AG09319 (cell line): ENCODE measurements around the gene TMUB1.

Experiments
- DNase-seq: peaks from one replicate; pipeline ENCODE4 v3.0.0-alpha.2; 2010; ENCODE audit warnings: low read depth; ENCODE audit errors: extremely low read depth
- TF ChIP-seq, protein P1 (sequence below): IDR thresholded peaks from 2 replicates; pipeline ENCODE4 v1.5.1; 2011; ENCODE audit warnings: low read depth, mild to moderate bottlenecking, inconsistent platforms, low read length, moderate library complexity

The TMUB1 gene

GRCh38 chr7:151115121-151115835 lies 32.0 kb upstream of the TMUB1 start:
- DNase-seq, result no peak
- TF ChIP-seq, protein P1, sequence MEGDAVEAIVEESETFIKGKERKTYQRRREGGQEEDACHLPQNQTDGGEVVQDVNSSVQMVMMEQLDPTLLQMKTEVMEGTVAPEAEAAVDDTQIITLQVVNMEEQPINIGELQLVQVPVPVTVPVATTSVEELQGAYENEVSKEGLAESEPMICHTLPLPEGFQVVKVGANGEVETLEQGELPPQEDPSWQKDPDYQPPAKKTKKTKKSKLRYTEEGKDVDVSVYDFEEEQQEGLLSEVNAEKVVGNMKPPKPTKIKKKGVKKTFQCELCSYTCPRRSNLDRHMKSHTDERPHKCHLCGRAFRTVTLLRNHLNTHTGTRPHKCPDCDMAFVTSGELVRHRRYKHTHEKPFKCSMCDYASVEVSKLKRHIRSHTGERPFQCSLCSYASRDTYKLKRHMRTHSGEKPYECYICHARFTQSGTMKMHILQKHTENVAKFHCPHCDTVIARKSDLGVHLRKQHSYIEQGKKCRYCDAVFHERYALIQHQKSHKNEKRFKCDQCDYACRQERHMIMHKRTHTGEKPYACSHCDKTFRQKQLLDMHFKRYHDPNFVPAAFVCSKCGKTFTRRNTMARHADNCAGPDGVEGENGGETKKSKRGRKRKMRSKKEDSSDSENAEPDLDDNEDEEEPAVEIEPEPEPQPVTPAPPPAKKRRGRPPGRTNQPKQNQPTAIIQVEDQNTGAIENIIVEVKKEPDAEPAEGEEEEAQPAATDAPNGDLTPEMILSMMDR, result no peak

GRCh38 chr7:151114151-151115090 lies 31.1 kb upstream of the TMUB1 start:
- no peak for DNase-seq
- TF ChIP-seq, protein P1, result no peak

DNA sequence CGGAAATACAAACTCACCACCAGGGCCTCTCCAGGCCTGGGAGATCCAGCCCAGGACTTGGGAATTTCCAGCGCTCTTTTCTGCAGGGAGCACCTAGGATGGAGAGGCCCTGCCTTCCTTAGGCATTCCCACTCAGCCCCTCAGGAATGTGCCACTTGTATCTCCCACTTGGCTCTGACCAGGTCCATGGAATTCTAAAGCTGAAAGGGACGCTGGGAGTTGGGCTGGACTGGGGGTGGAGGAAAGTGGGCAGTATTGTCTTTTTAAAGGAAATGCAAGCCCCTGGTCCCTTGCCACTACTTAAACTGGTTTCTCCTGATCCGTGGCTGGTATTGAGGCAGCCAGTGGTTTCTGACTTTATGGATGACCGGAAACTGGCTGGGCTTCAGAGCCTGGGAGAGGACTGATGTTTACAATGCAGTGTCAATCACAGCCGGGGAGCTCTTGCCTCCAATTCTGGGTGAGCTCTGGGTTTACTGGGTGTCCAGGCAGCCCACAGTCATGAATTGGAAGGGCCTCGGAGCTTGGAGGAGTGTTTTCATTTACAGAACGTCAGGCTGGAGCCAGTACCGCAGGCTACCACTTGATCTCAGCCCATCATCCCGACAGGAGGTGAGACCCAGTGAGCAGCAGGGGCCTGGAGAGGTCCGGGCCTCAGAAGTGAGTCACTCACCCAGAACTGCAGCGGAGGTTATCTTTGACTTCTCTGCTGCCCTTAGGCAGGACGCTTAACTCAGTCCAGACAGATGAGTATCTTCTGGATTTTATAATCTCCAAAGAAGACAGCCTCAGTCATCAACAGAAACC lies 30.3 kb upstream of the TMUB1 start:
- peak; percentile 45 for DNase-seq
- TF ChIP-seq, protein P1, result no peak

DNA sequence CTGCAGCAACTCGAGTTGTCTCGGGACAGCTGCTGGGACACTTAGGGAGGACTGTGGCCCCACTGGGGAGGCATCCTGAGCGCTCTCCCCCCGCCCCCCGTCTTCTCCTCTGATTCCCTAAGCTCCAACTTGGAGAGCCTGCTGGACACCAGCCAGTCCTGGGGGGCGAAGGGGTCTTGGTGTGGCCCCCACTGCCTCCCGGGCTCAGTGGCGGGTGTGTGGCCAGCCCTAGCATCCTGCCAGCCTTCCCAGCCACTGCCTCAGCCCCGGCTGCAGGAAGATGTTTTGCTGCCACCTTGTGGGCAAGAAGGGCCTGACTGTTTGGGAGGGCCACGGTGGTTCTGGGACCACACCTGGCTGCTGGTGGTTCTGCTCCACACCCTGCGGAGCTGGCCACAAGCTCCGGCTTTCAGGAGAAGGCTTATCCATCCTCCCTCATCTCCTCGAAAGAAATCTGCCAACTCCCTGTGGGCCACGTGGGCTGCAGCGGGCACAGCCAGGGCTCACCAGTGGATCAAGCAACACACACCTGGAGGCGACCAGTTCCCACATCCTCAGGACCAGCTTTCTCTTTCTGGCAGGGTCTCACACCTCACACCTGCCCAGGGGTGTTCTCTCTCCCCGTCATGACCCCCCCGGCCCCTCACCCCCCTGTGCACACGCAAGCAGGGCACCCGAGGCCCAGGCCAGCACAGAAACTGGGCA lies 27.8 kb upstream of the TMUB1 start:
- TF ChIP-seq, protein P1, result peak; percentile 84
- DNase-seq, result peak; percentile 32

DNA sequence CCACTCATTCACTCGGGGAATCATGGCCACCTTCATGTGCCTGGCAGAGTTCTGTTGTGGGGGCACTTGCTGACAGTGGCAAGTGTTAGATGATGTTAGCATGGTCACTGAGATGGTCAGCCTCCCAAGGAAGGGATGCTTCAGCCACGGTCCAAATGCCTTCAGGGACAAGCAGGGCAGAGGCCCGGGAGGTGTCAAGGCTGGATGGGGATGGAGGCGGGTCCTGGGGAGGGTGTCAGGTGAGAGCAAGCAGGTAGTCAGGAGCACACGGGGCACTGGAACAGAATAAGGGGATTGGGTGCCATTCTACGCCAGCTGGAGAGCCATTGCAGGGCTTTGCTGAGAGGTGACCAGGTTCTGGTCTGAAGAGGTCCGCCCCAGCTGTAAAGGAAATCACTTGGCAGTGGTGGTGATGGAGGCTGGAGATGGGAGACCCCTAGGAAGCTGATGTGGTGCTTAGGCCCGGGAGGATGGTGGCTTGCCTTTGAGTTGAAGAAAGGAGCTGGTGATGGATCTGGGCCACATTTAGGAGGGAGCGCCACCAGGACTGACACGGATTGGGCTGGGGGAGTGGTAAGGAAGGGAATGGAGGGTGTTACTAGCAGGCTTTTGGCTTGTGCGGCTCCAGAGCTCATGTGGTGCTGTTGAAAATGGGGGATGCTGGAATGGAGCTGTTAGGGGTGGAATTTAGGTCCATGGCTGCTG lies 27.1 kb upstream of the TMUB1 start:
- TF ChIP-seq, protein P1, result no peak
- no peak for DNase-seq
